GDM1 (cell line): ENCODE measurements around the gene ADAMTS17.

Experiments
- DNase-seq: peaks from one replicate; lab custom pipeline; 2025; lab: John Stamatoyannopoulos, UW

The ADAMTS17 gene

GRCh38 chr15:100174159-100174903 lies 167.4 kb downstream of the ADAMTS17 start:
- no peak for DNase-seq

GRCh38 chr15:100172356-100173024 lies 169.3 kb downstream of the ADAMTS17 start:
- no peak for DNase-seq

GRCh38 chr15:100171411-100171810 lies 170.4 kb downstream of the ADAMTS17 start:
- no peak for DNase-seq

- DNase-seq = no peak
Measured at GRCh38 chr15:100170291-100171210, 171.2 kb downstream of the ADAMTS17 start.

GRCh38 chr15:100169615-100170290 lies 172.0 kb downstream of the ADAMTS17 start:
- no peak for DNase-seq

GRCh38 chr15:100168787-100169186 lies 173.0 kb downstream of the ADAMTS17 start:
- DNase-seq = no peak

GRCh38 chr15:100167884-100168375 lies 173.8 kb downstream of the ADAMTS17 start:
- no peak for DNase-seq

- no peak for DNase-seq
Measured at GRCh38 chr15:100166313-100166712, 175.5 kb downstream of the ADAMTS17 start.

- no peak for DNase-seq
Measured at GRCh38 chr15:100163961-100164360, 177.8 kb downstream of the ADAMTS17 start.

DNA sequence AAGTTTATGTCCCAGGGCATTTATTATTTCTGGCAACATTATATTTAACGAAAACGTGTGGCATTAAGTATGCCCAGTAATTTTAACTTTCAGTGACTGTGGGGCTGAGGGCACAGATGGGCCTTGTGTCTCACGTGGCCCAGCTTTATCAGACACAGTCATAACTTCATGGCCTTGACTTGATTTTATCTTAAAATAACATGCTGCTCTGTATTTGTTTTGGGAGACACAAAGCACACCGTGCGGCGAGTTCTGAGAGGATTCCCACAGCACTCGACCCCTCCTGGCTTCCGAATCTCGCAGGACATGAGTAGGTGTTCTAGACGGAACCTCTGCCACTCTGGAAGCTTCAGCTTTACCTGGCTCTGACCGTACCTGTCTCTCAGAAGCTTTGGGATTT lies 180.8 kb downstream of the ADAMTS17 start:
- DNase-seq = no peak

DNA sequence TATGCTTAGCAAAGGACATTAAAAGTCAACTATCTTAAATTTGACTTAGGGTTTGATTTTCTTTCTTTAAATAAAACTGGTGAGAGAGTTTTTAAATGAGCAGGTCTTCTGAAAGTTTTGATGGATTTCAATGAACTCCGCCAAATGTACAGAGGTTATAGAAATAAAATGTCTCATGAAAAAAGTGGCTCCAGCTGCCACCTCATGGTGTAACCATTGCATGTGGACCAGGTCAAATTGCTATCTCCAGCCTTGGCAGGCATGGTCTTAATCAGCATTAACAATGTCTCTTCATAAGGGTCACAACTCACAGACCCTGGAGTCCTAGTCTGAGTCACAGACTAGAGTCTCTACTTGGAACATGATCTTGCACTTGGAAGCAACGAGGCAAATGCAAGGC lies 182.3 kb downstream of the ADAMTS17 start:
- DNase-seq = no peak

DNA sequence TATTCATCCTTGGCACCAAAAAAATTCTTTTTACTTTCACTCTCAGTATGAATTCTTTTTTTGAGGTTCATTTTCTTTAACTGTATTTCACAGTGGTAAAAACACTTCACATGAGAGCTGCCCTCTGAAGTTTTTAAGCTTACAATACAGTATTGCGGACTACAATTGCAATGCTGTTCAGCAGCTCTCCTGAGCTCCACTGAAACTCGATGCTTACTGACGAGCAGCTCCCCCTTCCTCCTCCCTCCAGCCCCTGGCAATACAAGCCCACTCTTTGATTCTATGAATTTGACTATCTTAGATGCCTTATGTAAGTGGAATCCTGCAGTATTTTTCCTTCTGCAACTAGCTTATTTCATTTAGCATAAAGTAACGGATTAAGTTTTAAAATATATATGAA lies 183.4 kb downstream of the ADAMTS17 start:
- DNase-seq = no peak

DNA sequence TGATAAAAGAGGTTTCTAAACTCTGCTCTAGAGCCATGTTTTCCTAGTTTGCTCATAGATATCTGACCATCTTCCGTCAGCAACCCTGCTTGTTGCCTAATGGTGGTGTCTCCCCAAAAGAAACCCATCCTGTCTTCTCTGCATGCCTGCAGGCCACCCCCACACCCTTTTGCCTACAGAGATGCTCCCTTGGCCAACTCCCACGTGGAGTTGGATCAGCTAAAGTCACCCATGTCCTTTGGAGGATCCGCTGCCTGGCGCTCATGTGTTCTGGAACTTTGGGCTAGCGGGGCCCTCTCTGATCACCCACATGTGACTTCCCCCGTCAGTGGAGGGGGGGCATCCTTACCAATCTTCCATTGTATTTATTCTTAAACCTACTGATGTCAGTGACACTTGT lies 185.6 kb downstream of the ADAMTS17 start:
- DNase-seq = no peak

DNA sequence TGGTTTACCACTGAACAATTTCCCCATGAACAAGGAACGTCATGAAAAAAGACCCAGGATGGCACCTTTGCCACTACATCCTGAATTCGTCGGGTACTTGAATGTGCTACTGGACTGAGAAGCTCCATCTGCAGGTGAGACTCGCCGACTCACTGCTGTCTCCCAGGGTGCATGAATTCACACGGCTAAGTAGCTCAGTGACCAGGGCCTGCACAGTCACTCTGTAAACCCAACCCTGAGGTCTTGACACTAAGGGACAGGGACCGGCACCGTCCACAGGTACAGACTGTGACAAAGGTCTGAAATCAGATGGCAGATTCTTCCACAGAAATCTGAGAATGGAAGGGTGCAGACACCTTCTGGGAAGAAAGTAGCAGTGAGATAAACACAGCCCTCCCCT lies 187.4 kb downstream of the ADAMTS17 start:
- DNase-seq = no peak

- DNase-seq = no peak
Measured at GRCh38 chr15:100152463-100152862, 189.3 kb downstream of the ADAMTS17 start.

DNA sequence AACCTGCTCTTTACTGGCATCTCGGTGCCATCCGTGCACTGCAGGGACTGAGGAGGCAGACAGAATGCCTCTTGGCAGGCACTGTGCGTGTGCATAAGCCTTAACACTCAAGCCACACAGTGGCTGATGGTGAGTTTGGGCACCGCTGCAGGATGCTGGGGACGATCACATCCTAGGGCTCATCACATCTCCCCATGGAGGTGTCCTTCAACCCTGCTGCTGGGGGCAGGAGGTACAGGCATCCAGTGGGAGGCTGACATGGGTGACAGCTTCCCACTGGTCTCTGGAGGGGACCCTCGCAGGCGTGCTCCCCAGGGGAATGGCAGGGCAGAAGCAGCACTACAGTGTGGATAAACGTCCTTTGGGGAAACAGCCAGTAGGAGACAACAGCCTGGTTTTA lies 190.9 kb downstream of the ADAMTS17 start:
- DNase-seq = no peak

GRCh38 chr15:100147828-100148227 lies 193.9 kb downstream of the ADAMTS17 start:
- no peak for DNase-seq

GRCh38 chr15:100143378-100143777 lies 198.4 kb downstream of the ADAMTS17 start:
- no peak for DNase-seq

DNA sequence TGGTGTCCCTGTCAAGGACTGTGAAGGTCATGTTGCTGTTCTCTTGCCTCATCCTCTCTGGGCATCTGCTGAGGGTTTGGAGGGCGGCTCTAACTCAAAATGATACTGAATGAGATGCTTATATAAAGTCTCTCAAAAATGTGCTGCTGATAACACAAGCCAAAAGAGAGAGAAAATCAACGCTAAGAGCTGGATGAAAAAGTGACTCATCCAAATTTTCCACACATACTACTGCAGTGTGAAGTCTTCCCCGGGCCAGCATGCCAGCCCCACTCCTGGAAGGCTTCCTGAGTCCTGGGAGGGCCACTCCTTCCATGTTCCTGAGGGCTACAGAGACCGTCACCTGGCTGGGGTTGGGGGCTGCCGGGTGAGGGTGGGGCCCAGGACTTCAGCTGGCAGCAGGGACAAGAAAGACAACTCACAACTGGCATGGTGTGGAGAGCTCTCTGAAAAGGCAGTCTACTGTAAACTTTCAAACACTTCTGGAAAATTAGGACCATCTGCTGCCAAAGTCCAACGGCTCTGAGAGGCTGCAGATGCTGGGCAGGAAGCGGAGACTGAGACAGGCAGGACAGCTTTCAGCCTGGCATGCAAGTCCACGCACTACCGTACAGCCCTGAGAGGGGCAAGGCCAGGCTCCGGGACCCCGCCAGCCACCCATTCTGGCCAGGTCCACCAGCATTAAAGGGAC lies 200.3 kb downstream of the ADAMTS17 start:
- no peak for DNase-seq

- DNase-seq = no peak
Measured at GRCh38 chr15:100140527-100141308, 201.1 kb downstream of the ADAMTS17 start.
